Astrocyte (in vitro differentiated cells and primary cell): ENCODE measurements around the gene TTLL8. TPM values are rescaled to one million over a fixed set of nuclear protein-coding genes. Genes with fewer than 3 reads are reported as not detected.

Experiments used
- DNase-seq: peaks from one replicate; pipeline ENCODE4 v3.0.0-alpha.2; 2010; ENCODE audit warnings: low read depth
- FAIRE-seq: peaks from 2 replicates; lab custom pipeline; 2011; peaks lifted over from hg19 to GRCh38; lab: Jason Lieb, UNC
- H2AFZ ChIP-seq: 2 replicates; pipeline ENCODE4 v1.6.0; 2012; ENCODE audit warnings: low read depth, low read length, inconsistent platforms
- H3K27ac ChIP-seq: 2 replicates; pipeline ENCODE4 v1.5.1; 2011; ENCODE audit warnings: low read depth, low read length, inconsistent platforms
- H3K27me3 ChIP-seq: 2 replicates; pipeline ENCODE4 v1.6.0; 2011; ENCODE audit warnings: low read length, inconsistent platforms; ENCODE audit not compliant: insufficient read depth
- H3K36me3 ChIP-seq: 2 replicates; pipeline ENCODE4 v1.5.1; 2011; ENCODE audit warnings: low read length, inconsistent platforms; ENCODE audit not compliant: insufficient read depth
- H3K4me1 ChIP-seq: 2 replicates; pipeline ENCODE4 v1.5.1; 2011; ENCODE audit warnings: low read length, inconsistent platforms; ENCODE audit not compliant: insufficient read depth
- H3K4me2 ChIP-seq: 2 replicates; pipeline ENCODE4 v1.6.0; 2012; ENCODE audit warnings: low read length, inconsistent platforms
- H3K4me3 ChIP-seq: 2 replicates; pipeline ENCODE4 v1.5.1; 2011; ENCODE audit warnings: low read depth, mild to moderate bottlenecking, low read length, inconsistent platforms; ENCODE audit not compliant: insufficient read depth
- H3K79me2 ChIP-seq: 2 replicates; pipeline ENCODE4 v1.6.0; 2012; ENCODE audit warnings: mild to moderate bottlenecking, low read length, inconsistent platforms; ENCODE audit not compliant: insufficient read depth
- H3K9ac ChIP-seq: 2 replicates; pipeline ENCODE4 v1.6.0; 2012; ENCODE audit warnings: mild to moderate bottlenecking, low read length, inconsistent platforms
- H3K9me3 ChIP-seq: 2 replicates; pipeline ENCODE4 v1.5.1; 2012; ENCODE audit warnings: low read depth, mild to moderate bottlenecking, low read length, inconsistent platforms; ENCODE audit not compliant: insufficient read depth
- H4K20me1 ChIP-seq: 2 replicates; pipeline ENCODE4 v1.6.0; 2012; ENCODE audit warnings: low read length, inconsistent platforms; ENCODE audit not compliant: insufficient read depth
- H3K27ac Mint-ChIP-seq: one replicate; pipeline ENCODE4 v1.8.0; 2021; ENCODE audit warnings: mild to moderate bottlenecking, mixed read lengths; ENCODE audit not compliant: unreplicated experiment
- H3K27me3 Mint-ChIP-seq: one replicate; pipeline ENCODE4 v1.8.0; 2021; ENCODE audit warnings: low read depth, mixed read lengths; ENCODE audit not compliant: unreplicated experiment
- H3K36me3 Mint-ChIP-seq: one replicate; pipeline ENCODE4 v1.8.0; 2021; ENCODE audit warnings: low read depth, mixed read lengths; ENCODE audit not compliant: unreplicated experiment
- H3K4me1 Mint-ChIP-seq: one replicate; pipeline ENCODE4 v1.8.0; 2021; ENCODE audit warnings: low read depth, mixed read lengths; ENCODE audit not compliant: unreplicated experiment
- H3K4me3 Mint-ChIP-seq: one replicate; pipeline ENCODE4 v1.8.0; 2021; ENCODE audit warnings: mild to moderate bottlenecking, moderate library complexity, mixed read lengths; ENCODE audit not compliant: unreplicated experiment
- H3K9me3 Mint-ChIP-seq: one replicate; pipeline ENCODE4 v1.8.0; 2021; ENCODE audit warnings: mild to moderate bottlenecking, mixed read lengths; ENCODE audit not compliant: unreplicated experiment
- CTCF ChIP-seq: IDR thresholded peaks from 2 replicates; pipeline ENCODE4 v1.5.1; 2011; ENCODE audit warnings: low read depth, mild to moderate bottlenecking, inconsistent platforms, low read length, moderate library complexity; ENCODE audit not compliant: insufficient read depth
- EZH2 ChIP-seq: IDR thresholded peaks from 2 replicates; pipeline ENCODE4 v1.6.1; 2012; ENCODE audit warnings: mild to moderate bottlenecking, low read length, inconsistent platforms; ENCODE audit not compliant: insufficient read depth
- total RNA-seq: library from RNA; stranded (reverse); gene quantifications from 2 replicates; pipeline ENCODE4 v1.2.1, GENCODE V29; 2021

Gene TTLL8
- total RNA-seq, 1 donor from 2014 or later = not detected

GRCh38 chr22:50027639-50028537, 30.2 kb downstream of the TTLL8 start:
- no peak overlapping the region for H2AFZ ChIP-seq
- Mint-ChIP-seq H3K9me3 (no peaks in the 10 kb centered on the region), H3K27ac (no peak overlapping the region), H3K36me3 (no peaks in the 10 kb centered on the region), H3K4me1 (no peaks in the 10 kb centered on the region), H3K4me3 (no peak overlapping the region), H3K27me3 (peaks cover 45% of the 10 kb centered on the region)
- FAIRE-seq (no peak), DNase-seq (no peak)
- no peak overlapping the region for H3K4me3 ChIP-seq
- H3K27me3 ChIP-seq = peaks cover 11% of the 10 kb centered on the region
- H3K9me3 ChIP-seq = no peaks in the 10 kb centered on the region
- H3K9ac ChIP-seq = no peak overlapping the region
- no peaks in the 10 kb centered on the region for H3K79me2 ChIP-seq
- no peaks in the 10 kb centered on the region for H3K36me3 ChIP-seq
- H4K20me1 ChIP-seq = no peaks in the 10 kb centered on the region
- H3K4me2 ChIP-seq = no peak overlapping the region
- H3K4me1 ChIP-seq = no peaks in the 10 kb centered on the region
- TF ChIP-seq EZH2 = no peak
- TF ChIP-seq CTCF = no peak
- H3K27ac ChIP-seq = no peak overlapping the region

GRCh38 chr22:50025993-50026392, 32.1 kb downstream of the TTLL8 start:
- H3K27me3 Mint-ChIP-seq = peaks cover 41% of the 10 kb centered on the region
- H3K27ac ChIP-seq = no peak overlapping the region
- FAIRE-seq = no peak

More at GRCh38 chr22:50025993-50026392, 32.1 kb downstream of the TTLL8 start:
- Histone ChIP-seq H3K9me3 (no peaks in the 10 kb centered on the region), H3K4me1 (no peaks in the 10 kb centered on the region), H3K27me3 (peaks cover 14% of the 10 kb centered on the region), H3K4me2 (no peak overlapping the region), H3K36me3 (no peaks in the 10 kb centered on the region), H3K9ac (no peak overlapping the region), H4K20me1 (no peaks in the 10 kb centered on the region), H3K79me2 (no peaks in the 10 kb centered on the region), H3K4me3 (no peak overlapping the region), H2AFZ (no peak overlapping the region)
- Mint-ChIP-seq H3K36me3 (no peaks in the 10 kb centered on the region), H3K27ac (no peak overlapping the region), H3K4me1 (no peaks in the 10 kb centered on the region), H3K4me3 (no peak overlapping the region), H3K9me3 (no peaks in the 10 kb centered on the region)
- TF ChIP-seq EZH2 = no peak
- TF ChIP-seq CTCF = no peak
- no peak for DNase-seq
